ENCODE measurements around the gene DPPA2.

DPPA2 gene

GRCh38 chr3:109325109-109325508 is 8.8 kb upstream of the DPPA2 start:
- no peak for DNase-seq

DNA sequence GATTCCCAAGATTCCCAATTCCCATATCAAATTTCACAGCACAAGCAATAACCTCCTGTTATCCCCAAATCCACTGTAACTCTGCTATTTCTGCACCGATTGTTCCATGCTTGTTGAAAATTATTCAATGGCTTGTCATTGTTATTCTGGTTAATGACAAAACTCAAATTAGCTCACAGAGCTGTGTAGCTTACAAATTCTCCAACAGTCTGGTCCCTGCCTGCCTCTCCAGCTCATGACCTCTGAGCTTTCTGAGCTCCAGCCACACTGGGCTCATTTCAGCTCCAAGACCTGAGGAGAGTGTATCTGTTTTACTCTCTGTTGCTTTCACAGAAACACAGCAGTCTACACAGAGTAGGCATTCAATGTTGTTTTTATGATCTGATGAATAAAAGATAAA is 3.3 kb downstream of the DPPA2 start:
- no peak for DNase-seq

- DNase-seq = no peak
These were observed 18.8 kb downstream of the DPPA2 start for GRCh38 chr3:109297496-109297895.

DNA sequence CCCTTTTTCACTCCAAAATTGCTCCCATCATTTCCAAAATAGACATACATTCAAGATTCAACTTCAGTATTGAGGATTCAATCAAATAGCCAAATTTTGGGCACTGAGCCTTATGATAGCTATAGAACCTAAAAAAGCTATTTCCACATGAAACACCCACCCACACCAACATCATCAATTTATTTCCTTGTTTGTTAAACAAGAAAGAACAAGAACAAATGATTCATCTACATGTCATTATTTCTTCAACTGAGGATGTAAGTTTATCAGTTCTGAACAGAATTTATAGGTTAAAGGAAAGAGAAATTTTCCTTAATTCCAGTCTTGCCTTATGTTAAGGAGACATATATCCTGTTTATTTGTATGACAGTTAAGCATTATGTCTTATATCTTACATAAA is 32.2 kb downstream of the DPPA2 start:
- DNase-seq = no peak

DNA sequence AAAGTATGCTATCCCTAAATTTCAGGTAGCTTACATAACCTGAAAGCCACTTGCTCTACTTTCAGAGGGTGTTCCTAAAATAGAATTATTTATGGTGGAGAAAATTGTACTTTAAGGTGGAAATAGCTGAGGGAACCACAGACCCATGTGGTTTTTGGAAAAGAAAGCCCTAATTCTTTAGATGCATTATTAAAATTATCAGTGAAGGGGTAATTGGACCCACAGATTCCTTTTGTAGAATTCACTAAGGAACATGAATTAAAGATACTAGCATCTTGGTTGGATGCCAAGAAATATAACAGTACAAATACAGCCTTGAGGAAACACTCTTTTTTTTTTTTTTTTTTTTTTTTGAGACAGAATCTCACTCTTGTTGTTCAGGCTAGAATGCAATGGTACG is 37.8 kb downstream of the DPPA2 start:
- DNase-seq = no peak

DNA sequence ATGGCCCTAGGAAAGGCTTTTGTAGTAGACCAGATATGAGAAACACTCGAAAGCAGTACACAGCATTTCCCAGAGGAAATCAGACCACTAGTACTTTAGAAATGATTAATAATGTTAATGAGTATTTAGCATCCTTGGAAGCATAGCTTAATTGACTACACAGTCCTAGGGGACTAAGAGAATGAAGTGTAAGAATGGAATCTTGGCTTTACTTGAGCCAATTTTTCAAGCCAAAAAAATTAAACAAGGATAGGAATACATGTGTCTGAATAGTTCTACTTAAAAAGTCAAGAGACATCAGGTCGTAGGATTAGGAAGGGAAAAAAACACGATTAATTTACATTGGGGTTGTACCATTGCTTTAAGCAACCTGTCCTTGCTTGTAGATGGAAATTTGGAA is 38.2 kb downstream of the DPPA2 start:
- no peak for DNase-seq

GRCh38 chr3:109275702-109276293 is 40.5 kb downstream of the DPPA2 start:
- DNase-seq = peak in 17 of 56 donors; percentile 0 to 18 (median 3)

GRCh38 chr3:109270779-109271178 is 45.5 kb downstream of the DPPA2 start:
- no peak for DNase-seq

DNA sequence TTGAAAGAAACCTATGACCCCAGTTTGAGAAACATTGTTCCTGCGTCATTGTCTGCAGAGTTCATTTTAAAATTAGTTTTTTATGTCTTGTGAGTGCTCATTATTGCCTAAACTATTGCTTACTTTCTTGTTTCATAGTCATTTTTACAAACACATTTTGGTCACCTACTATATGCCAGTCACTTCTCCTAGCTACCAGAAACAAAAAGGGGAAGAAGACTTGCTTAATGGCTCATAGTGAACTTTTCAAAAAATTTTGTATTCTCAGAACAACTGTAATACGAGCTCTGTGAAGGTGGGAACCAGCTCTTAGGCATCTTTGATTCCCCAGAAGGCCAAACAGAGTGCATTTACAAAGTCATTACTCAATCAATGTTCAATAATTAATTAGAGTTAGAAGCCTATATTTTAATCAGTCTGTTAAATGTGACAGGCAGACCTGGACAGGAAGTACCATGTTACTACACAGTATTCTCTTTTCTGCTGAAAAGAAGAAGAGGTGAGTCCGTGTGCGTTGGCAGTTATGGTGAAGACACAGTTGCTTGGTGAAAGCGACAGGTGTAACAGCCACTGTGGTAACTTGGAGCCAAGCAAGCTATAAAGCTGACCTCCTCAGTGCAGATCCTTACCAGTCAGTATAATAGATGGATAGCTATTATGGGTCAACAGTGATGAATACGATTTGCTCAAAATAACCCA is 46.6 kb downstream of the DPPA2 start:
- no peak for DNase-seq

GRCh38 chr3:109268181-109268580 is 48.1 kb downstream of the DPPA2 start:
- no peak for DNase-seq

DNA sequence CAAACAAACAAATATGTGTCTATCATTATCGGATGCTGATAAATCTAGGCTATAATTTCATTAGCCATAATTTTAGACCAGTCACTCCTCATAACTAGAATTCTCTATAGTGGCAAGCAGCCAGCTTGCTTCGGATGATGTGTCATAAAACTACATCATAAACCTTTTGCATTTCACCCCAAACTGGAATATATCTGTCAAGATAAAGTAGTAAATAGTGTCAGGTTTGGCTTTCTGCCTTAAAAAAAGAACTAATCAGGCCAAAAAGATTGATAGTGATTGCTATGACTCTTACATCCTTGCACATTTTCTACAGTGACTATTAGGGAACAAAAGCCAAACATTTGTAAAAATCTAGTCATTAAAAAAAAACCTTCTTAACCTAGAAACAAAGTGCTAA is 51.0 kb downstream of the DPPA2 start:
- no peak for DNase-seq

GRCh38 chr3:109257269-109257668 is 59.0 kb downstream of the DPPA2 start:
- no peak for DNase-seq

DNA sequence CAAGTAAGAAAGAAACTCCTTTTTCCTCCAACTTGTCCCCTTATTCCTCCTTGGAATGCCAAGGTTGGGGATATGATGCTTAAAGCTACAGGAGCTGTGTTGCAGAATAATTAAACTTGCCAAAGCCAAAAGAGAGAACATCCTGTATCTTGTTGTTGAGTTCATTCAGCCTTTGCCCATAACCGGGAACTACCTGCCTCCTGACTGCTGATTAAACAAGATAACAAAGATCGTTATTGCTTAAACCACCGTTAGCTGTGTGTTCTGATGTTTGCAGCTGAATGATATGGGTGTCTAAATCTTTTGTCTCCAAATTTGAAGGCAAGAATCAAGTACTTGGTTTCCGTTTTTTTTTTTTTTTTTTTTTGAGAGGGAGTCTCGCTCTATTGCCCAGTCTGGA is 61.5 kb downstream of the DPPA2 start:
- DNase-seq = no peak

- no peak for DNase-seq
These were observed 63.7 kb downstream of the DPPA2 start for GRCh38 chr3:109252641-109253040.

All from nucleus accumbens (tissue), 56 donors.